Lower lobe of right lung (tissue), 2 donors: ENCODE data around the gene PWP1. TPM values are rescaled to one million over a fixed set of nuclear protein-coding genes. Genes with fewer than 3 reads are reported as not detected.
"Not testable (repeated sequence)": the region's sequence is repeated elsewhere in the genome, so short reads cannot be mapped to it uniquely, and the experiment has no call there.

Experiments
- ATAC-seq, 2 donors: fragments of 200-7000 bp; cut with Tn5 transposase; one replicate each; pipeline ENCODE4 v1.9.1; 2020 to 2022; ENCODE audit warnings: mild to moderate bottlenecking in 2 of 2, moderate library complexity in 2 of 2
- DNase-seq: peaks from one replicate; pipeline ENCODE4 v3.0.0-alpha.2; 2020
- H3K27ac ChIP-seq: fragments of 200-600 bp; one replicate; pipeline ENCODE4 v1.8.0; 2022
- H3K27me3 ChIP-seq: fragments of 200-600 bp; one replicate; pipeline ENCODE4 v1.8.0; 2022; ENCODE audit warnings: low read depth
- H3K36me3 ChIP-seq: fragments of 200-600 bp; one replicate; pipeline ENCODE4 v1.8.0; 2022; ENCODE audit warnings: mild to moderate bottlenecking
- H3K4me1 ChIP-seq: fragments of 200-600 bp; one replicate; pipeline ENCODE4 v1.8.0; 2022
- H3K4me3 ChIP-seq: fragments of 200-600 bp; one replicate; pipeline ENCODE4 v1.8.0; 2022; ENCODE audit warnings: mild to moderate bottlenecking
- H3K9me3 ChIP-seq: fragments of 200-600 bp; one replicate; pipeline ENCODE4 v1.8.0; 2022
- intact Hi-C: fragments of 100-400 bp; cut with DNase I; formaldehyde crosslinking; loops from one replicate; pipeline ENCODE4 v1.11.0; 2022
- total RNA-seq: library from RNA; stranded (reverse); fragmentation: NEBNext Ultra II Directional; extraction: Animal tissue kit (Norgen Biotek cat#: 25700); gene quantifications from one replicate; pipeline ENCODE4 v1.2.1, GENCODE V29; 2021
- TF ChIP-seq, protein P1 (sequence below): fragments of 200-600 bp; IDR thresholded peaks from one replicate; pipeline ENCODE4 v1.8.0; 2022; ENCODE audit warnings: antibody characterized with exemption, mild to moderate bottlenecking
- donor health status: DM: no; HTN: yes; CAD: no; lungs with severe emphysema.

The PWP1 gene
- total RNA-seq, 1 donor from 2014 or later: 24.8 TPM

DNA sequence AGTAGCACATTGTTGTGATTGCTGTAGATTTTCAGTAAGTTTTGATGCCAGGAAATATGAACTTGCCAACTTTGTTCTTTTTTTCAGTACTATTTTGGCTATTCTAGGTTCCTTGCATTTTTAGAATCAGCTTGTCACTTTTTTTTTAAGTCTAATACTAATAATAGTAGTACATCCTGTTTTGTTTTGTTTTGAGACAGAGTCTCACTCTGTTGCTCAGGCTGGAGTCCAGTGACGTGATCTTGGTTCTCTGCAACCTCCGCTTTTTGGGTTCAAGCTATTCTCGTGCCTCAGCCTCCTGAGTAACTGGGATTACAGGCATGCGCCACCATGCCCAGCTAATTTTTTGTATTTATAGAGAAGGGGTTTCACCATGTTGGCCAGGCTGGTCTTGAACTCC lies 16.5 kb downstream of the PWP1 start:
- Histone ChIP-seq H3K27me3 (no peaks in the 10 kb centered on the region), H3K36me3 (peaks cover 86% of the 10 kb centered on the region), H3K9me3 (no peaks in the 10 kb centered on the region), H3K4me3 (no peak overlapping the region), H3K4me1 (no peaks in the 10 kb centered on the region), H3K27ac (no peak overlapping the region)
- TF ChIP-seq, protein P1, sequence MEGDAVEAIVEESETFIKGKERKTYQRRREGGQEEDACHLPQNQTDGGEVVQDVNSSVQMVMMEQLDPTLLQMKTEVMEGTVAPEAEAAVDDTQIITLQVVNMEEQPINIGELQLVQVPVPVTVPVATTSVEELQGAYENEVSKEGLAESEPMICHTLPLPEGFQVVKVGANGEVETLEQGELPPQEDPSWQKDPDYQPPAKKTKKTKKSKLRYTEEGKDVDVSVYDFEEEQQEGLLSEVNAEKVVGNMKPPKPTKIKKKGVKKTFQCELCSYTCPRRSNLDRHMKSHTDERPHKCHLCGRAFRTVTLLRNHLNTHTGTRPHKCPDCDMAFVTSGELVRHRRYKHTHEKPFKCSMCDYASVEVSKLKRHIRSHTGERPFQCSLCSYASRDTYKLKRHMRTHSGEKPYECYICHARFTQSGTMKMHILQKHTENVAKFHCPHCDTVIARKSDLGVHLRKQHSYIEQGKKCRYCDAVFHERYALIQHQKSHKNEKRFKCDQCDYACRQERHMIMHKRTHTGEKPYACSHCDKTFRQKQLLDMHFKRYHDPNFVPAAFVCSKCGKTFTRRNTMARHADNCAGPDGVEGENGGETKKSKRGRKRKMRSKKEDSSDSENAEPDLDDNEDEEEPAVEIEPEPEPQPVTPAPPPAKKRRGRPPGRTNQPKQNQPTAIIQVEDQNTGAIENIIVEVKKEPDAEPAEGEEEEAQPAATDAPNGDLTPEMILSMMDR: no peak
- ATAC-seq: no peak
- intact Hi-C loops: no loop called here
- no peak for DNase-seq

DNA sequence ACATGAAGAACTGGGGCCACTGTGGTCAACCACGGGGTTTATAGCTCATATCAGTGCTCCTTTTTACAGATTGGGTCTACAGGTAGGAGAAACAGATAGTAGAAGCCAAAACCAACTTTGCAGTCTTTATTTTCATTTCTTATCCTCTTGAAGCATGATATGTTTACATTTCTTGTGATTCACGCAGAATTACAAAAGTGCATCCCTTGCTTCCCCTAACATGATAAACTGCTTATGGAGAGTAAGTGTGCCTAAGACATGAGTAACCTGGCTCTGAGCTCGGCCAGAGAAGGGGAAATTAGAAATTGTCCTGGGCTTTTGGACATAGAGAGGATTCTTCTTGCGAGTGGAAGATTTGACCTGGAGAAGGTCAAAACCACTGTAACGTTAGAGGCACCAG lies 18.4 kb downstream of the PWP1 start:
- no peak for DNase-seq
- H3K36me3 ChIP-seq: peaks cover 83% of the 10 kb centered on the region
- intact Hi-C loops: no loop called here

DNA sequence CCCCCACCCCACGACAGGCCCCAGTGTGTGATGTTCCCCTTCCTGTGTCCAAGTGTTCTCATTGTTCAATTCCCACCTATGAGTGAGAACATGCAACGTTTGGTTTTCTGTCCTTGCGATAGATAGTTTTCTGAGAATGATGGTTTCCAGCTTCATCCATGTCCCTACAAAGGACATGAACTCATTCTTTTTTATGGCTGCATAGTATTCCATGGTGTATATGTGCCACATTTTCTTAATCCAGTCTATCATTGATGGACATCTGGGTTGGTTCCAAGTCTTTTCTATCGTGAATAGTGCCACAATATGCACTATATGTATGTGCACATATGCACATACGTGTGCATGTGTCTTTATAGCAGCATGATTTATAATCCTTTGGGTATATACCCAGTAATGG lies 19.9 kb downstream of the PWP1 start:
- H3K4me1 ChIP-seq, intact Hi-C loops, H3K27me3 ChIP-seq, ATAC-seq, H3K27ac ChIP-seq, H3K9me3 ChIP-seq, DNase-seq, H3K4me3 ChIP-seq: not testable (repeated sequence)
- H3K36me3 ChIP-seq: peaks cover 83% of the 10 kb centered on the region

More for the DNA sequence above, 18.4 kb downstream of the PWP1 start:
- no peak for ATAC-seq
- no peak overlapping the region for H3K4me3 ChIP-seq
- no peaks in the 10 kb centered on the region for H3K27me3 ChIP-seq
- H3K27ac ChIP-seq: no peak overlapping the region
- H3K4me1 ChIP-seq: no peaks in the 10 kb centered on the region
- TF ChIP-seq, protein P1: no peak
- H3K9me3 ChIP-seq: no peaks in the 10 kb centered on the region

DNA sequence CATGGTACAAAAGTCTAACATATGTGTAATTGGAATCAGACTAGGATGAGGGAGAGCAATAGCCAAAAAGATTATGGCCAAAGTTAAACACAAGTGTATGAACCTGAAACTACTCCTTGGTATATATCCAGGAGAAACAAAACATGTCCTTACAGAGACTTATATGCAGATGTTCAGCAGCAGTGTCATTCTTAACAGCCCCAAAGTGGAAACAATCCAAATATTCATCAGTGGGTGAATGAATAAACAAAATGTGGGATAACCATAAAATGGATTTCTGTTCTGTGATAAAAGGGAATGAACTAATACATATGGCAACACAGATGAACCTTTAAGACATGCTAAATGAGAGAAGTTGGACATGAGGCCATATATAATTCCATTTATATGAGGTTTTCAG lies 30.2 kb downstream of the PWP1 start:
- peaks cover 57% of the 10 kb centered on the region for H3K36me3 ChIP-seq
- H3K27me3 ChIP-seq: no peaks in the 10 kb centered on the region
- H3K9me3 ChIP-seq: no peaks in the 10 kb centered on the region
- no peak overlapping the region for H3K4me3 ChIP-seq
- H3K27ac ChIP-seq: no peak overlapping the region
- TF ChIP-seq, protein P1: no peak
- no peaks in the 10 kb centered on the region for H3K4me1 ChIP-seq
- DNase-seq: no peak
- intact Hi-C loops: no loop called here
- no peak for ATAC-seq

DNA sequence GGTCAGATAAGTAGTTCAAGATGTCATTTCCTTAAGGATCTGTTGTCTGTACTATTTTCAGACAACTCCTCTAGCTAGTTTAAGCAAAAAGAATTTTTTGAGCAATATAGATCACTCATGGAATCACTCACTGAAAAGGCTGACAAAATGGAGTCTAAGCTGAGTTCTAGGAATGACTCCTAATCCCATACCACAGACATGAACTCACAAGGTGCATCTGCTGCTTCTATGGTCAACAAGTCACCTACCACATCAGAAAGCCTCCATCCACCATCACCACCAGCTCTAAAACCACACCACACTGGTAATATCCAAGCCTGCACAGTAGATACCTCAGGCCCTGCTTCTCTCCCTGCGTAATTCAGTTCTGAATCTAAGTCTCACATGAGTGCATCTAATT lies 33.0 kb downstream of the PWP1 start:
- DNase-seq (no peak), ATAC-seq (no peak)
- TF ChIP-seq, protein P1: no peak
- Histone ChIP-seq H3K27ac (no peak overlapping the region), H3K4me1 (no peaks in the 10 kb centered on the region), H3K27me3 (no peaks in the 10 kb centered on the region), H3K9me3 (no peaks in the 10 kb centered on the region), H3K36me3 (peaks cover 28% of the 10 kb centered on the region), H3K4me3 (no peak overlapping the region)
- intact Hi-C loops: no loop called here

DNA sequence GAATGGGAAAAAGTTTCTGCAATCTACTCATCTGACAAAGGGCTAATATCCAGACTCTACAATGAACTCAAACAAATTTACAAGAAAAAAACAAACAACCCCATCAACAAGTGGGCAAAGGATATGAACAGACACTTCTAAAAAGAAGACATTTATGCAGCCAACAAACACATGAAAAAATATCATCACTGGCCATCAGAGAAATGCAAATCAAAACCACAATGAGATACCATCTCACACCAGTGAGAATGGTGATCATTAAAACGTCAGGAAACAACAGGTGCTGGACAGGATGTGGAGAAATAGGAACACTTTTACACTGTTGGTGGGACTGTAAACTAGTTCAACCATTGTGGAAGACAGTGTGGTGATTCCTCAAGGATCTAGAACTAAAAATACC lies 41.7 kb downstream of the PWP1 start:
- H3K4me3 ChIP-seq, H3K27me3 ChIP-seq, ATAC-seq, DNase-seq, H3K9me3 ChIP-seq, intact Hi-C loops, H3K27ac ChIP-seq, H3K36me3 ChIP-seq, H3K4me1 ChIP-seq: not testable (repeated sequence)

DNA sequence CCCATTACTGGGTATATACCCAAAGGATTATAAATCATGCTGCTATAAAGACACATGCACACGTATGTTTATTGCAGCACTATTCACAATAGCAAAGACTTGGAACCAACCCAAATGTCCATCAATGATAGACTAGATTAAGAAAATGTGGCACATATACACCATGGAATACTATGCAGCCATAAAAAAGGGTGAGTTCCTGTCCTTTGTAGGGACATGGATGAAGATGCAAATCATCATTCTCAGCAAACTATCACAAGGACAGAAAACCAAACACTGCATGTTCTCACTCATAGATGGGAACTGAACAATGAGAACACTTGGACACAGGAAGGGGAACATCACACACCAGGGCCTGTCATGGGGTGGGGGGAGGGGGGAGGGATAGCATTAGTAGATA lies 42.1 kb downstream of the PWP1 start:
- intact Hi-C loops, H3K36me3 ChIP-seq, ATAC-seq, H3K27me3 ChIP-seq, DNase-seq, H3K4me1 ChIP-seq, H3K27ac ChIP-seq, H3K4me3 ChIP-seq, H3K9me3 ChIP-seq: not testable (repeated sequence)
